ENCODE data around the gene MSX2. TPM values are rescaled to one million over a fixed set of nuclear protein-coding genes. Genes with fewer than 3 reads are reported as not detected.

MSX2 gene
- total RNA-seq, 1 donor, result 2.2 TPM

GRCh38 chr5:174732036-174733020 lies 7.9 kb downstream of the MSX2 start:
- Histone ChIP-seq H3K4me1 (ENCODE audit: insufficient read depth, low read length) (no peaks in the 10 kb centered on the region), H3K27ac (ENCODE audit: low read depth, low read length) (no peak overlapping the region), H3K79me2 (ENCODE audit: insufficient read depth, low read length) (no peaks in the 10 kb centered on the region), H3K4me2 (ENCODE audit: insufficient read depth, low read length) (no peak overlapping the region), H3K4me3 (ENCODE audit: insufficient read depth, low read length) (no peak overlapping the region), H3K27me3 (ENCODE audit: insufficient read depth, low read length) (peaks cover 44% of the 10 kb centered on the region), H3K36me3 (ENCODE audit: insufficient read depth, low read length) (no peaks in the 10 kb centered on the region), H2AFZ (ENCODE audit: low read length) (no peak overlapping the region), H3K9me3 (ENCODE audit: low read depth, low read length) (no peaks in the 10 kb centered on the region), H4K20me1 (ENCODE audit: insufficient read depth, low read length) (no peaks in the 10 kb centered on the region)
- no peak for DNase-seq (ENCODE audit: insufficient read length, low spot score, missing footprints)
- TF ChIP-seq, protein P1, sequence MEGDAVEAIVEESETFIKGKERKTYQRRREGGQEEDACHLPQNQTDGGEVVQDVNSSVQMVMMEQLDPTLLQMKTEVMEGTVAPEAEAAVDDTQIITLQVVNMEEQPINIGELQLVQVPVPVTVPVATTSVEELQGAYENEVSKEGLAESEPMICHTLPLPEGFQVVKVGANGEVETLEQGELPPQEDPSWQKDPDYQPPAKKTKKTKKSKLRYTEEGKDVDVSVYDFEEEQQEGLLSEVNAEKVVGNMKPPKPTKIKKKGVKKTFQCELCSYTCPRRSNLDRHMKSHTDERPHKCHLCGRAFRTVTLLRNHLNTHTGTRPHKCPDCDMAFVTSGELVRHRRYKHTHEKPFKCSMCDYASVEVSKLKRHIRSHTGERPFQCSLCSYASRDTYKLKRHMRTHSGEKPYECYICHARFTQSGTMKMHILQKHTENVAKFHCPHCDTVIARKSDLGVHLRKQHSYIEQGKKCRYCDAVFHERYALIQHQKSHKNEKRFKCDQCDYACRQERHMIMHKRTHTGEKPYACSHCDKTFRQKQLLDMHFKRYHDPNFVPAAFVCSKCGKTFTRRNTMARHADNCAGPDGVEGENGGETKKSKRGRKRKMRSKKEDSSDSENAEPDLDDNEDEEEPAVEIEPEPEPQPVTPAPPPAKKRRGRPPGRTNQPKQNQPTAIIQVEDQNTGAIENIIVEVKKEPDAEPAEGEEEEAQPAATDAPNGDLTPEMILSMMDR (IDR thresholded peaks at IDR 0.05; ENCODE audit: extremely low read depth, low read depth, low read length), result no peak

DNA sequence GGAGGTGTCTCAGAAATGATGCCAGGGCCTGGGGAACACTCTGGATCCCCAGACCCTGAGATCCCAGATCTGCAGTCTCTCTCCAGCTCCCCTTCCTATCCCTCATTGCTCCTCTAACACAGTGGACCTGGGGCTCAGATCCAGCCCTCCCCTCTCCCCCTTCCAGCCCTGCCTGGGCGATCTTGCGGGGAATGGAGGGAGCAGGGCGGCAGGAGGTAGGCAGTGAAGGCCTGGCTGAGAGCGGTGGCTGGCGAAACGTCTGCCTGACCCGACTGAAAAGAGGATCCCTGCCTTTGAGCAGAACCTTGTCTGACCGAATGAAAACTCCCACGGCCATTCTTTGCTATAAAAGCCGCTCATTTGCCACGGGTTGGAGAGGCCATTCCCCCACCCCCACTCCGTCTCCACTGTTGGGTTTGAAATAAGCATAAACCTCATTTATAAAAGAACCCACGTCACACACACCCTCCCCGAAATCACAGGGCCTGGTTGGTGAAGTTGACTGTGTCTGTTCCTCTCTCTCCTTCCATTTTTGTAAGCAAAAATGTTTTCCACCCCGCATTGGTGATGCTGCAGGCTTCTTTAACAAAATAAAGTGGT lies 8.8 kb downstream of the MSX2 start:
- H4K20me1 ChIP-seq (ENCODE audit: insufficient read depth, low read length), result no peaks in the 10 kb centered on the region
- H3K4me3 ChIP-seq (ENCODE audit: insufficient read depth, low read length), result no peak overlapping the region
- H3K27ac ChIP-seq (ENCODE audit: low read depth, low read length), result no peak overlapping the region
- H2AFZ ChIP-seq (ENCODE audit: low read length), result no peak overlapping the region
- H3K4me1 ChIP-seq (ENCODE audit: insufficient read depth, low read length), result no peaks in the 10 kb centered on the region
- H3K4me2 ChIP-seq (ENCODE audit: insufficient read depth, low read length), result no peak overlapping the region
- H3K27me3 ChIP-seq (ENCODE audit: insufficient read depth, low read length), result peaks cover 44% of the 10 kb centered on the region
- H3K36me3 ChIP-seq (ENCODE audit: insufficient read depth, low read length), result no peaks in the 10 kb centered on the region
- H3K9me3 ChIP-seq (ENCODE audit: low read depth, low read length), result no peaks in the 10 kb centered on the region
- no peak for DNase-seq (ENCODE audit: insufficient read length, low spot score, missing footprints)
- TF ChIP-seq, protein P1 (IDR thresholded peaks at IDR 0.05; ENCODE audit: extremely low read depth, low read depth, low read length), result no peak
- no peaks in the 10 kb centered on the region for H3K79me2 ChIP-seq (ENCODE audit: insufficient read depth, low read length)

- H3K4me2 ChIP-seq (ENCODE audit: insufficient read depth, low read length), result no peak overlapping the region
- no peak overlapping the region for H2AFZ ChIP-seq (ENCODE audit: low read length)
- H3K4me1 ChIP-seq (ENCODE audit: insufficient read depth, low read length), result no peaks in the 10 kb centered on the region
- no peak overlapping the region for H3K27ac ChIP-seq (ENCODE audit: low read depth, low read length)
- H3K4me3 ChIP-seq (ENCODE audit: insufficient read depth, low read length), result no peak overlapping the region
- H3K36me3 ChIP-seq (ENCODE audit: insufficient read depth, low read length), result no peaks in the 10 kb centered on the region
- H4K20me1 ChIP-seq (ENCODE audit: insufficient read depth, low read length), result no peaks in the 10 kb centered on the region
- H3K27me3 ChIP-seq (ENCODE audit: insufficient read depth, low read length), result peaks cover 44% of the 10 kb centered on the region
- no peaks in the 10 kb centered on the region for H3K79me2 ChIP-seq (ENCODE audit: insufficient read depth, low read length)
- no peaks in the 10 kb centered on the region for H3K9me3 ChIP-seq (ENCODE audit: low read depth, low read length)
- no peak for DNase-seq (ENCODE audit: insufficient read length, low spot score, missing footprints)
- TF ChIP-seq, protein P1 (IDR thresholded peaks at IDR 0.05; ENCODE audit: extremely low read depth, low read depth, low read length), result no peak
Observed at GRCh38 chr5:174733836-174734235, 9.5 kb downstream of the MSX2 start.

All from osteoblast (primary cell).